Sigmoid colon (tissue), 4 donors: ENCODE results near the gene OR4N2.
"Not testable (repeated sequence)": the region's sequence is repeated elsewhere in the genome, so short reads cannot be mapped to it uniquely, and the experiment has no call there.

Experiments used
- EP300 ChIP-seq, 4 donors: sonication (generic); formaldehyde crosslinking; IDR thresholded peaks; one replicate each; pipeline ENCODE4 v1.6.1; 2017; ENCODE audit warnings: antibody characterized with exemption in 4 of 4
- POLR2A ChIP-seq, 2 donors: fragments of 450-650 bp; IDR thresholded peaks; one replicate each; pipeline ENCODE4 v1.6.1; 2016; ENCODE audit warnings: antibody characterized with exemption in 2 of 2, mild to moderate bottlenecking in 2 of 2, moderate library complexity in 2 of 2
- POLR2AphosphoS5 ChIP-seq, 4 donors: sonication (generic); formaldehyde crosslinking; IDR thresholded peaks; one replicate each; pipeline ENCODE4 v1.6.1; 2017; ENCODE audit warnings: antibody characterized with exemption in 4 of 4
- TF ChIP-seq, protein P1 (sequence below), 4 experiments: fragments of 450-650 bp in 3 of 4; fragments of 200-600 bp in 1 of 4; IDR thresholded peaks; one replicate each; pipeline ENCODE4 v1.5.1; 2016 to 2019; ENCODE audit warnings: antibody characterized with exemption in 4 of 4, mild to moderate bottlenecking in 3 of 4, moderate library complexity in 2 of 4

GRCh38 chr14:19827626-19828244 lies 24.2 kb downstream of the OR4N2 start:
- TF ChIP-seq, protein P1, sequence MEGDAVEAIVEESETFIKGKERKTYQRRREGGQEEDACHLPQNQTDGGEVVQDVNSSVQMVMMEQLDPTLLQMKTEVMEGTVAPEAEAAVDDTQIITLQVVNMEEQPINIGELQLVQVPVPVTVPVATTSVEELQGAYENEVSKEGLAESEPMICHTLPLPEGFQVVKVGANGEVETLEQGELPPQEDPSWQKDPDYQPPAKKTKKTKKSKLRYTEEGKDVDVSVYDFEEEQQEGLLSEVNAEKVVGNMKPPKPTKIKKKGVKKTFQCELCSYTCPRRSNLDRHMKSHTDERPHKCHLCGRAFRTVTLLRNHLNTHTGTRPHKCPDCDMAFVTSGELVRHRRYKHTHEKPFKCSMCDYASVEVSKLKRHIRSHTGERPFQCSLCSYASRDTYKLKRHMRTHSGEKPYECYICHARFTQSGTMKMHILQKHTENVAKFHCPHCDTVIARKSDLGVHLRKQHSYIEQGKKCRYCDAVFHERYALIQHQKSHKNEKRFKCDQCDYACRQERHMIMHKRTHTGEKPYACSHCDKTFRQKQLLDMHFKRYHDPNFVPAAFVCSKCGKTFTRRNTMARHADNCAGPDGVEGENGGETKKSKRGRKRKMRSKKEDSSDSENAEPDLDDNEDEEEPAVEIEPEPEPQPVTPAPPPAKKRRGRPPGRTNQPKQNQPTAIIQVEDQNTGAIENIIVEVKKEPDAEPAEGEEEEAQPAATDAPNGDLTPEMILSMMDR (IDR thresholded peaks at IDR 0.05): not testable (repeated sequence)
- TF ChIP-seq POLR2A, EP300, POLR2AphosphoS5 (IDR thresholded peaks at IDR 0.05): not testable (repeated sequence)
